GM12878 (cell line): ENCODE measurements around the gene PGLYRP1. TPM values are rescaled to one million over a fixed set of nuclear protein-coding genes. Genes with fewer than 3 reads are reported as not detected.

Source experiments
- ATAC-seq: fragments of 200-7000 bp; cut with Tn5 transposase; 3 replicates; pipeline ENCODE4 v1.9.1; 2020; ENCODE audit warnings: mild to moderate bottlenecking, moderate library complexity
- BruUV-seq: library from RNA; stranded (reverse); fragments of 400-500 nt; replicated peaks from 2 replicates; lab custom pipeline; 2021; lab: Mats Ljungman, UMichigan
- CTCF ChIA-PET: fragments of 300-600 bp; sonication (Branson Sonifier 250); formaldehyde crosslinking; extraction: SDS; loops from one replicate; lab custom pipeline; 2021; ENCODE audit warnings: inconsistent platforms; lab: Yijun Ruan, JAX
- POLR2A ChIA-PET: fragments of 350-600 bp; formaldehyde crosslinking; extraction: SDS; loops from one replicate; lab custom pipeline; 2021; ENCODE audit warnings: inconsistent platforms; lab: Charles Lee
- RAD21 ChIA-PET: fragments of 300-600 bp; sonication (Branson Sonifier 250); formaldehyde crosslinking; loops from one replicate; lab custom pipeline; 2023; ENCODE audit warnings: antibody characterized with exemption; ENCODE audit not compliant: unreplicated experiment; lab: Charles Lee
- SMC1A ChIA-PET: fragments of 300-600 bp; sonication (Branson Sonifier 250); formaldehyde crosslinking; loops from one replicate; lab custom pipeline; 2023; ENCODE audit not compliant: unreplicated experiment, uncharacterized antibody; lab: Charles Lee
- DNase-seq: peaks from one replicate; pipeline ENCODE4 v3.0.0-alpha.2; 2011; ENCODE audit warnings: low read depth, low spot score
- FAIRE-seq: peaks from 3 replicates; lab custom pipeline; 2011; peaks lifted over from hg19 to GRCh38; lab: Jason Lieb, UNC
- H2AFZ ChIP-seq: 2 replicates; pipeline ENCODE4 v1.6.0; 2011; ENCODE audit warnings: low read depth, low read length, control low read depth; ENCODE audit not compliant: control insufficient read depth
- H3K27ac ChIP-seq: 2 replicates; pipeline ENCODE4 v1.5.1; 2011; ENCODE audit warnings: control low read depth; ENCODE audit not compliant: control insufficient read depth, insufficient read depth
- H3K27me3 ChIP-seq, 2 experiments: replicated peaks in 1 of 2; 2 replicates each; pipeline versions ENCODE4 v1.6.0 to v1.6.1; 2011; ENCODE audit warnings: low read length in 1 of 2; ENCODE audit not compliant: control insufficient read depth in 2 of 2, insufficient read depth in 2 of 2
- H3K36me3 ChIP-seq, 2 experiments: 2 replicates each; pipeline ENCODE4 v1.5.1; 2011; ENCODE audit warnings: low read length in 1 of 2; ENCODE audit not compliant: control insufficient read depth in 2 of 2, insufficient read depth in 2 of 2
- H3K4me1 ChIP-seq: 2 replicates; pipeline ENCODE4 v1.6.1; 2011; ENCODE audit warnings: mild to moderate bottlenecking, low read length, moderate library complexity, mixed read lengths; ENCODE audit not compliant: control insufficient read depth, insufficient read depth
- H3K4me2 ChIP-seq: 2 replicates; pipeline ENCODE4 v1.6.0; 2011; ENCODE audit warnings: control low read depth; ENCODE audit not compliant: control insufficient read depth, insufficient read depth
- H3K4me3 ChIP-seq: fragments of 200-600 bp; sonication (generic); 2 replicates; pipeline ENCODE4 v1.5.1; 2016
- H3K79me2 ChIP-seq: 2 replicates; pipeline ENCODE4 v1.6.0; 2011; ENCODE audit warnings: low read length; ENCODE audit not compliant: control insufficient read depth, insufficient read depth
- H3K9ac ChIP-seq: 2 replicates; pipeline ENCODE4 v1.8.0; 2011; ENCODE audit warnings: low read length, control low read depth, mixed read lengths; ENCODE audit not compliant: control insufficient read depth, insufficient read depth
- H3K9me3 ChIP-seq: replicated peaks from 3 replicates; pipeline ENCODE4 v1.5.1; 2011; ENCODE audit warnings: mild to moderate bottlenecking, low read length; ENCODE audit not compliant: control insufficient read depth, insufficient read depth
- H4K20me1 ChIP-seq: 2 replicates; pipeline ENCODE4 v1.6.0; 2011; ENCODE audit not compliant: control insufficient read depth, insufficient read depth
- BACH1 ChIP-seq: fragments of 450-650 bp; IDR thresholded peaks from 2 replicates; pipeline ENCODE4 v1.6.1; 2017; ENCODE audit warnings: mild to moderate bottlenecking, borderline replicate concordance
- CBX5 ChIP-seq: sonication (generic); IDR thresholded peaks from 2 replicates; pipeline ENCODE4 v1.6.1; 2016; ENCODE audit warnings: low read depth, moderate library complexity, mild to moderate bottlenecking, inconsistent platforms
- CREM ChIP-seq: IDR thresholded peaks from 2 replicates; pipeline ENCODE4 v1.6.1; 2014; ENCODE audit warnings: antibody characterized with exemption, low read depth
- EGR1 ChIP-seq, 2 experiments: IDR thresholded peaks; 1 replicate in 1 of 2; 2 replicates in 1 of 2; pipeline ENCODE4 v1.6.1; 2011 to 2012; ENCODE audit warnings: low read depth in 2 of 2, low read length in 2 of 2, borderline replicate concordance in 1 of 2, mild to moderate bottlenecking in 1 of 2, moderate library complexity in 1 of 2
- FOXM1 ChIP-seq: IDR thresholded peaks from 2 replicates; pipeline ENCODE4 v1.6.1; 2012; ENCODE audit warnings: low read depth, mild to moderate bottlenecking, inconsistent platforms, low read length, moderate library complexity
- GABPA ChIP-seq: IDR thresholded peaks from 2 replicates; pipeline ENCODE4 v1.6.1; 2014; ENCODE audit warnings: antibody characterized with exemption, low read depth, mild to moderate bottlenecking, inconsistent platforms
- NFYB ChIP-seq: IDR thresholded peaks from 2 replicates; pipeline ENCODE4 v1.6.1; 2011; ENCODE audit warnings: low read depth, mild to moderate bottlenecking, low read length, improper control_type of control experiment, moderate library complexity; ENCODE audit not compliant: insufficient read depth
- NR2C1 ChIP-seq: fragments of 450-650 bp; IDR thresholded peaks from 2 replicates; pipeline ENCODE4 v1.6.1; 2017; ENCODE audit warnings: antibody characterized with exemption, mild to moderate bottlenecking, moderate library complexity
- NRF1 ChIP-seq: conservative IDR thresholded peaks from 2 replicates; pipeline ENCODE4 v1.6.1; 2011; ENCODE audit warnings: mild to moderate bottlenecking, low read depth, low read length, improper control_type of control experiment
- POLR2A ChIP-seq: IDR thresholded peaks from 2 replicates; pipeline ENCODE4 v1.6.1; 2011; ENCODE audit warnings: low read depth, mild to moderate bottlenecking, low read length
- ZBED1 ChIP-seq: IDR thresholded peaks from 2 replicates; pipeline ENCODE4 v1.6.1; 2016; ENCODE audit warnings: borderline replicate concordance
- ZSCAN29 ChIP-seq: fragments of 450-650 bp; IDR thresholded peaks from 2 replicates; pipeline ENCODE4 v1.6.1; 2017; ENCODE audit warnings: mild to moderate bottlenecking, moderate library complexity
- WGBS: methylation state at CpG from one replicate; pipeline ENCODE4 v1.1.6; 2016; ENCODE audit warnings: low lambda C conversion rate; ENCODE audit not compliant: insufficient replicate concordance, insufficient coverage; ENCODE audit errors: missing lambda C conversion rate; 5-methylcytosine and 5-hydroxymethylcytosine counted together
- in situ Hi-C: fragments of 300-500 bp; cut with MboI; formaldehyde crosslinking; loops from 9 replicates; pipeline ENCODE4 v1.14.3; 2018; ENCODE audit warnings: mixed read lengths
- intact Hi-C: fragments of 100-400 bp; cut with micrococcal nuclease; formaldehyde crosslinking; loops from one replicate; pipeline ENCODE4 v1.14.2; 2022; ENCODE audit not compliant: unreplicated experiment
- polyA plus RNA-seq, 11 experiments: library from polyadenylated mRNA; depleted of rRNA in 4 of 11; unstranded in 6 of 11; stranded (reverse) in 5 of 11; fragments of >200 nt; fragmentation: Nextera tagmentation in 4 of 11; fragmentation: Illumina TruSeq in 1 of 11; extraction: Ambion mirVana in 4 of 11; extraction: Trizol in 1 of 11; gene quantifications; 1 replicate in 1 of 11; 2 replicates in 10 of 11; pipeline versions ENCODE4 v1.2.1 to v1.2.3, GENCODE V29; 2011 to 2016; ENCODE audit warnings: inconsistent platforms in 2 of 11, missing spikeins in 2 of 11, low read depth in 1 of 11
- total RNA-seq, 4 experiments: library from RNA; depleted of rRNA in 3 of 4; stranded (reverse); fragments of >200 nt in 3 of 4; fragmentation: Illumina TruSeq in 1 of 4; extraction: Trizol in 1 of 4; gene quantifications; 2 replicates each; pipeline versions ENCODE4 v1.2.1 to v1.2.3, GENCODE V29; 2013 to 2021
- TF ChIP-seq, protein P1 (sequence below): fragments of 450-650 bp; IDR thresholded peaks from 2 replicates; pipeline ENCODE4 v1.6.1; 2014; ENCODE audit warnings: mild to moderate bottlenecking
- TF ChIP-seq, protein P2 (sequence below): fragments of 450-650 bp; IDR thresholded peaks from 2 replicates; pipeline ENCODE4 v1.6.1; 2016; ENCODE audit warnings: mild to moderate bottlenecking
- TF ChIP-seq, protein P3 (sequence below): IDR thresholded peaks from 2 replicates; pipeline ENCODE4 v1.6.1; 2011; ENCODE audit warnings: borderline replicate concordance, low read depth, mild to moderate bottlenecking, moderate library complexity, low read length; ENCODE audit not compliant: insufficient read depth, poor library complexity, severe bottlenecking
- TF ChIP-seq, protein P4 (sequence below): IDR thresholded peaks from 2 replicates; pipeline ENCODE4 v1.6.1; 2011; ENCODE audit warnings: borderline replicate concordance, low read depth, mild to moderate bottlenecking, moderate library complexity, mixed read lengths, low read length; ENCODE audit not compliant: insufficient read depth; ENCODE audit errors: extremely low read length

The PGLYRP1 gene
- total and polyA plus RNA-seq, 10 of the 15 experiments (the other 5 are each of a cell fraction or from before 2014, with no cell fraction given) = 0.30 TPM; not detected in 9

DNA sequence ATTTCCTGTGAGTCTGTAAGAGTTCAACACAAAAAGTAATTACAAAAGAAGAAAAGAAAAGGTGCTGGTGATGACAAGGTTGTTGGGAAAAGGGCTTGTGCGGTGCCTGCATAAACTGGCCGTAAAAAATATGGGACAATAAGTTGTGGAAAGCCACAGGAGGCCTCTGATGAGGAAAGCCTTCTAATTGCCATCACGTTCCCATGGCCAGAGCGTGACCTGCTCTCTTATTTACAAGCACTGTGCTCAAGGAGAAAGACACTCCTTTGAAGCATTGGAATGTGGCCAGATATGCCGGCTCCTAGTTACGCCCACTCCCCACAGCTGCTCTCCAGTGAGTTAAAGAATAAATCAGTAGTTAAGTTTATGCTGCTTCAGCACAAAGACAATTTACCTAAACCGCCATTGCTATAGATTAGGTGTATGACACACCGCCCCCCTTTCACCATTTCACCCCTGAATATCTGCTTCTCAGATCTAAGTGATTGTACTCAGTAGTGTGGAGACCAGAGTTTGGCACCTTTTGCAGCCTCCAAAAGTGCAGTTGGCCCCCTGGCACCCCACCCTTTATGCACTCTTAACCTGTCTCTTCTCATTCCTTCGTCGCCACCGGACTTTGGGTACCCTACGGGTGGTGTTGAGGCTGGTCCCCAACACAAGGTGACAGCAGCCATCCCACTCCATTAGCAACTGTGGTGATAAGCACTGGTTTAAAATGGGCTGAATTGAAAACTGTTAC, 8.1 kb upstream of the PGLYRP1 start:
- Histone ChIP-seq H3K9ac (no peak overlapping the region), H3K27ac (no peak overlapping the region), H3K9me3 (no peaks in the 10 kb centered on the region; the same call in 2 of the 3 replicates), H3K4me1 (no peaks in the 10 kb centered on the region), H2AFZ (no peak overlapping the region), H3K79me2 (no peaks in the 10 kb centered on the region), H4K20me1 (no peaks in the 10 kb centered on the region), H3K4me2 (no peak overlapping the region), H3K4me3 (no peak overlapping the region), H3K27me3 (no peaks in the 10 kb centered on the region), H3K36me3 (no peaks in the 10 kb centered on the region)
- no peak for ATAC-seq
- WGBS = 65% methylated on average over 12 of the region's 12 CpGs
- in situ Hi-C loops = no loop called here
- CTCF ChIA-PET = interaction anchor here (2.7 kb wide), 1 partner anchor 234 kb away, joined by 14 read pairs; no protein-coding TSS in a partner anchor
- no TSS peak for BruUV-seq
- DNase-seq = no peak
- SMC1A ChIA-PET = no interaction called here
- POLR2A ChIA-PET = no interaction called here
- FAIRE-seq = no peak
- intact Hi-C loops = no loop called here
- RAD21 ChIA-PET = no interaction called here
- TF ChIP-seq, protein P1, sequence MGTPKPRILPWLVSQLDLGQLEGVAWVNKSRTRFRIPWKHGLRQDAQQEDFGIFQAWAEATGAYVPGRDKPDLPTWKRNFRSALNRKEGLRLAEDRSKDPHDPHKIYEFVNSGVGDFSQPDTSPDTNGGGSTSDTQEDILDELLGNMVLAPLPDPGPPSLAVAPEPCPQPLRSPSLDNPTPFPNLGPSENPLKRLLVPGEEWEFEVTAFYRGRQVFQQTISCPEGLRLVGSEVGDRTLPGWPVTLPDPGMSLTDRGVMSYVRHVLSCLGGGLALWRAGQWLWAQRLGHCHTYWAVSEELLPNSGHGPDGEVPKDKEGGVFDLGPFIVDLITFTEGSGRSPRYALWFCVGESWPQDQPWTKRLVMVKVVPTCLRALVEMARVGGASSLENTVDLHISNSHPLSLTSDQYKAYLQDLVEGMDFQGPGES = no peak
- TF ChIP-seq, protein P2, sequence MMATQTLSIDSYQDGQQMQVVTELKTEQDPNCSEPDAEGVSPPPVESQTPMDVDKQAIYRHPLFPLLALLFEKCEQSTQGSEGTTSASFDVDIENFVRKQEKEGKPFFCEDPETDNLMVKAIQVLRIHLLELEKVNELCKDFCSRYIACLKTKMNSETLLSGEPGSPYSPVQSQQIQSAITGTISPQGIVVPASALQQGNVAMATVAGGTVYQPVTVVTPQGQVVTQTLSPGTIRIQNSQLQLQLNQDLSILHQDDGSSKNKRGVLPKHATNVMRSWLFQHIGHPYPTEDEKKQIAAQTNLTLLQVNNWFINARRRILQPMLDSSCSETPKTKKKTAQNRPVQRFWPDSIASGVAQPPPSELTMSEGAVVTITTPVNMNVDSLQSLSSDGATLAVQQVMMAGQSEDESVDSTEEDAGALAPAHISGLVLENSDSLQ = no peak
- TF ChIP-seq GABPA = no peak
- TF ChIP-seq, protein P3, sequence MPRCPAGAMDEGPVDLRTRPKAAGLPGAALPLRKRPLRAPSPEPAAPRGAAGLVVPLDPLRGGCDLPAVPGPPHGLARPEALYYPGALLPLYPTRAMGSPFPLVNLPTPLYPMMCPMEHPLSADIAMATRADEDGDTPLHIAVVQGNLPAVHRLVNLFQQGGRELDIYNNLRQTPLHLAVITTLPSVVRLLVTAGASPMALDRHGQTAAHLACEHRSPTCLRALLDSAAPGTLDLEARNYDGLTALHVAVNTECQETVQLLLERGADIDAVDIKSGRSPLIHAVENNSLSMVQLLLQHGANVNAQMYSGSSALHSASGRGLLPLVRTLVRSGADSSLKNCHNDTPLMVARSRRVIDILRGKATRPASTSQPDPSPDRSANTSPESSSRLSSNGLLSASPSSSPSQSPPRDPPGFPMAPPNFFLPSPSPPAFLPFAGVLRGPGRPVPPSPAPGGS = no peak
- TF ChIP-seq NFYB = no peak
- no peak for TF ChIP-seq BACH1
- TF ChIP-seq ZBED1 = no peak
- no peak for TF ChIP-seq EGR1 (IDR thresholded peaks at IDR 0.05; ENCODE audit: borderline replicate concordance in 1 of 2, low read depth in 2 of 2, low read length in 2 of 2)
- no peak for TF ChIP-seq FOXM1
- TF ChIP-seq NR2C1 = no peak
- TF ChIP-seq CREM = no peak
- TF ChIP-seq POLR2A = no peak
- TF ChIP-seq CBX5 = no peak
- TF ChIP-seq NRF1 = no peak
- TF ChIP-seq, protein P4, sequence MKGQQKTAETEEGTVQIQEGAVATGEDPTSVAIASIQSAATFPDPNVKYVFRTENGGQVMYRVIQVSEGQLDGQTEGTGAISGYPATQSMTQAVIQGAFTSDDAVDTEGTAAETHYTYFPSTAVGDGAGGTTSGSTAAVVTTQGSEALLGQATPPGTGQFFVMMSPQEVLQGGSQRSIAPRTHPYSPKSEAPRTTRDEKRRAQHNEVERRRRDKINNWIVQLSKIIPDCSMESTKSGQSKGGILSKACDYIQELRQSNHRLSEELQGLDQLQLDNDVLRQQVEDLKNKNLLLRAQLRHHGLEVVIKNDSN = no peak
- TF ChIP-seq ZSCAN29 = no peak
